ENCODE results near the gene CFAP77.

The CFAP77 gene

DNA sequence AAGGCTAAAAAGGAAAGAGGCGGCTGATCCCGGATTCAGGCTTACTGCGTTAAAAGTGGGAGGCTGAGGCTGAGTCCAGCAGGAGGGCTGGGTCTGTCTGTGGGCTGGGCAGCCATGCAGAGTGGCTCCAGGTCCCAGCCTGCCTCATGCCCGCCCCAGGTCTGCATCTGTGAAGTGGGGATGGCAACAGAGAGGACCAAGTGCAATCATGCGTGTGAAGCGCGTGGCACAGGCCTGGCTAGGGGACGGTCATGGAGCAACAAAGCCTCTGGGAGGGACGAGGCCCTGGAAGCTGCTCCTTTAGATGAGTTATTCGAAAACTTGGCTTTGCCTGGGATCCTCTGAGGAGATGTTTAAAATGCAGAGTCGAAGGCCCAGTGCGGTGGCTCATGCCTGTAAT lies 142.0 kb downstream of the CFAP77 start:
- no peak for DNase-seq (ENCODE audit: low read depth in 2 of 2)
- TF ChIP-seq, protein P1, sequence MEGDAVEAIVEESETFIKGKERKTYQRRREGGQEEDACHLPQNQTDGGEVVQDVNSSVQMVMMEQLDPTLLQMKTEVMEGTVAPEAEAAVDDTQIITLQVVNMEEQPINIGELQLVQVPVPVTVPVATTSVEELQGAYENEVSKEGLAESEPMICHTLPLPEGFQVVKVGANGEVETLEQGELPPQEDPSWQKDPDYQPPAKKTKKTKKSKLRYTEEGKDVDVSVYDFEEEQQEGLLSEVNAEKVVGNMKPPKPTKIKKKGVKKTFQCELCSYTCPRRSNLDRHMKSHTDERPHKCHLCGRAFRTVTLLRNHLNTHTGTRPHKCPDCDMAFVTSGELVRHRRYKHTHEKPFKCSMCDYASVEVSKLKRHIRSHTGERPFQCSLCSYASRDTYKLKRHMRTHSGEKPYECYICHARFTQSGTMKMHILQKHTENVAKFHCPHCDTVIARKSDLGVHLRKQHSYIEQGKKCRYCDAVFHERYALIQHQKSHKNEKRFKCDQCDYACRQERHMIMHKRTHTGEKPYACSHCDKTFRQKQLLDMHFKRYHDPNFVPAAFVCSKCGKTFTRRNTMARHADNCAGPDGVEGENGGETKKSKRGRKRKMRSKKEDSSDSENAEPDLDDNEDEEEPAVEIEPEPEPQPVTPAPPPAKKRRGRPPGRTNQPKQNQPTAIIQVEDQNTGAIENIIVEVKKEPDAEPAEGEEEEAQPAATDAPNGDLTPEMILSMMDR (IDR thresholded peaks at IDR 0.05; ENCODE audit: low read depth, low read length): no peak
- no peak overlapping the region for H3K4me3 ChIP-seq (replicated peaks in 1 of 2; ENCODE audit: low read depth in 2 of 2, low read length in 2 of 2)

DNA sequence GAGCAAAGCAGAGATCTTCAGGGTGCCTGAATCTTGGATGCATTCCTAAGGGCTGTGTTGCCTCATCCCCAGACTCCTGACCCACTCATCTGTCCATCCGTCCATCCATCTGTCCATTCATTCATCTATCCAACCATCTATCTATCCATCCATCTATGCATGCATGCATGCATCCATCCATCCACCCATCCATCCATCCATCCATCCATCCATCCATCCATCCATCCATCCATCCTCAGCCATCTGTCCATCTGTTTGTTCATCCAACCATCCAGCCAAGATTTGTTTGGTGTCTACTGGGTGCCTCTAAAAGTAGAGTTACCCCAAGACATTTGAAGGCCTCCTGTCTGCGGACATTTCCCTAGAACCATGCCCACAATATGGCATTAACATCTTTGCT lies 144.7 kb downstream of the CFAP77 start:
- H3K4me3 ChIP-seq (replicated peaks in 1 of 2; ENCODE audit: low read depth in 2 of 2, low read length in 2 of 2): no peak overlapping the region
- TF ChIP-seq, protein P1 (IDR thresholded peaks at IDR 0.05; ENCODE audit: low read depth, low read length): no peak
- no peak for DNase-seq (ENCODE audit: low read depth in 2 of 2)

DNA sequence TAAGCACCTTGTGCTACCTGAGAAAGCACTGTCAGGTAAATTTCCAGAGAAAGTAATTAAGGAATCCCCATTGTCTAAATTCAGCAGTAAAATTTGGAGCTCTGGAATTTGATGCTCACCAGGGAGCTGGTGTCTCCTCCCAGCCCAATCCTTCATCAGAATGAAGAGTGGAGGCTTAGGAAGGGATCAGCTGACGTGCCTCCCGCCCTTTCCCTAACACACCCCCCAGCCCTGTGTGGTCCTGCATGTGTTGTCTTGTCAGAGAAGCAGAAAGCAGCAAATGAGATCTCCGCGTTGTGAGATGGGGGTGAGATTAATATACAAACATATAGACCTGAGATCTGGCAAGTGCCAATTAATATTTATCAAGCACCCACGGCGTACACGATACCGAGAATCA lies 145.5 kb downstream of the CFAP77 start:
- DNase-seq (ENCODE audit: low read depth in 2 of 2): no peak

DNA sequence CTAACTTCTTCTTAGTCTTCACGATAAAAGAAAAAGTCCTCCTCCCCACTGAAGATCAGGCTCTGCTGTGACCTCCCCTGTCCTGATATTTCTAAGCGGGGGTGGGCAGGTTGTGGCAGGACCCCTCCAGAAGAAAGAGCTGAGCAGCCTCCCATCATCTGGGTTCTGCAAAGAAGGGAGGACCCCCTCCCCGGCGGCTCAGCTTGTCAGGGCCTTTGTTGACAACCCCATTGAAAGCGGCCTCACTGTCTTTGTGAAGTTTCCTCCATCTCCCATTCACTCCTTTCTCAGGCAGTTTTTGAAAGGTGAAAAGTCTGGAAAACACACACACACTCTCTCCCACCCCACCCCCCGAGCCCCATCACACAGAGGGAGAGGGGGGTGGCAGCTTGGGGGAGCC lies 146.2 kb downstream of the CFAP77 start:
- H3K4me3 ChIP-seq (replicated peaks in 1 of 2; ENCODE audit: low read depth in 2 of 2, low read length in 2 of 2): no peak overlapping the region
- TF ChIP-seq, protein P1 (IDR thresholded peaks at IDR 0.05; ENCODE audit: low read depth, low read length): no peak
- DNase-seq (ENCODE audit: low read depth in 2 of 2): no peak

More for the DNA sequence above, 145.5 kb downstream of the CFAP77 start:
- TF ChIP-seq, protein P1 (IDR thresholded peaks at IDR 0.05; ENCODE audit: low read depth, low read length): no peak
- no peak overlapping the region for H3K4me3 ChIP-seq (replicated peaks in 1 of 2; ENCODE audit: low read depth in 2 of 2, low read length in 2 of 2)

DNA sequence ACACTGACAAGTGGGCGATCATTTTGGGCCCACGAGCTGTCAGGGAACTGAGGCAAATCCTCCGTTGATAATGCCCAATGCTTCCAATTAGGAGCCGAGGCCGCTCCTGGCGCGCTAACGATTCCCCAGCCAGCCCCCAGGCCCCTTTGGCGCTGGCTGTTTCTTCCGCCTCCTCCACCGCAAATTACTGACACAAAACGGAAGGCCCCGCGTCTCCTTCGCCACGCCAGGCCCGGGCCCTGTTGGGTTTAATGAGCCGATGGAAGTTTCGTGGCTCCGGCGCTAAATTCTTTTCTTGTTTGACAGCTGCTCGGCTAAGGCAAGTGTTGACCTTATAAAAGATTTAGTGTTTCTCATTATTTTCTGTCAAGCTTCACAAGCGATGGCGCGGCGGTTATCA lies 146.7 kb downstream of the CFAP77 start:
- DNase-seq (ENCODE audit: low read depth in 2 of 2): no peak
- no peak overlapping the region for H3K4me3 ChIP-seq (replicated peaks in 1 of 2; ENCODE audit: low read depth in 2 of 2, low read length in 2 of 2)
- TF ChIP-seq, protein P1 (IDR thresholded peaks at IDR 0.05; ENCODE audit: low read depth, low read length): no peak

DNA sequence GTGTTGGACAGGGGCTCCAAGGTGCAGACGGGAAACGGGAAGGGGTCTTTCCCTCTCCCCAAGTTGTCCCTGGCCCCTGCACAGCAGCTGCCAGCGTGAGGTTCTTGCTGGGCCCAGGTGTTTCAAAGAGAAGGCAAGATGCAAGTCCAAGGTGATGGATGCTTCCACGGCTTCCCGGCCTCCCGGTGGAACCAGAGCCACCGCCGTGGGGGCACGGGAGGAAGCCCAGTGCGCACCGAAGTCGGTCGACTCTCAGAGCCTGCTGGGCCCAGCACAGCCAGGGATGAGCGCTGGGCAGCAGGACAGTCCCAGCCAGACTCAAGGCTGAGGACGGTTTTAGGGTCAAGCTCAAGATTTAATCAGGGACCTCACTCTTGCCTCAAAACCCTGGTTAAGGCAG lies 147.1 kb downstream of the CFAP77 start:
- no peak overlapping the region for H3K4me3 ChIP-seq (replicated peaks in 1 of 2; ENCODE audit: low read depth in 2 of 2, low read length in 2 of 2)
- TF ChIP-seq, protein P1 (IDR thresholded peaks at IDR 0.05; ENCODE audit: low read depth, low read length): no peak
- DNase-seq (ENCODE audit: low read depth in 2 of 2): no peak

DNA sequence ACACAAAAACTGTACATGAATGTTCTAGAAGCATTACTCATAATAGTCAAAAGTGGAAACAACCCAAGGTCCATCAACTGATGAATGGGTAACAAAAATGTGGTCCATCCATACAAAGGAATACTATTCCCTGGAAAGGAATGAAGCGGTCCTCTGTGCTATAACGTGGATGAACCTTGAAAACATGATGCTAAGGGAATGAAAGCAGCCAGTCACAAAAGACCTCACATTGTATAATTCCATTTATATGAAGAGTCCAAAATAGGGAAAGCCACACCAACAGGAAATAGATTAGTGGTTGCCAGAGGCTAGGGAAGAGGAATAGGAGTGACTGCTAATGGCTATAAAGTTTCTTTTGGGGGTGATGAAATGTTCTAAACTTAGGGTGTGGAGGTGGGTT lies 149.7 kb downstream of the CFAP77 start:
- DNase-seq (ENCODE audit: low read depth in 2 of 2): no peak
- TF ChIP-seq, protein P1 (IDR thresholded peaks at IDR 0.05; ENCODE audit: low read depth, low read length): no peak
- no peak overlapping the region for H3K4me3 ChIP-seq (replicated peaks in 1 of 2; ENCODE audit: low read depth in 2 of 2, low read length in 2 of 2)

Measured in cardiac fibroblast (primary cell).